K562 (cell line): ENCODE data around the gene LOXL3. TPM values are rescaled to one million over a fixed set of nuclear protein-coding genes. Genes with fewer than 3 reads are reported as not detected.

ENCODE experiments used
- AFF1 ChIP-seq, 2 experiments: fragments of 450-650 bp; IDR thresholded peaks; 2 replicates each; pipeline ENCODE4 v1.6.1; 2018; ENCODE audit warnings: mild to moderate bottlenecking in 2 of 2, low read depth in 1 of 2; ENCODE audit not compliant: partially characterized antibody in 2 of 2
- CBFA2T2 ChIP-seq: fragments of 450-650 bp; conservative IDR thresholded peaks from 2 replicates; pipeline ENCODE4 v1.6.1; 2017; ENCODE audit warnings: mild to moderate bottlenecking
- CXXC5 ChIP-seq: fragments of 250-450 bp; sonication (Bioruptor Pico); IDR thresholded peaks from 2 replicates; pipeline ENCODE4 v1.8.0; 2022; ENCODE audit warnings: inconsistent platforms, mild to moderate bottlenecking, moderate library complexity
- HMG20B ChIP-seq: fragments of 250-450 bp; sonication (Bioruptor Pico); IDR thresholded peaks from 2 replicates; pipeline ENCODE4 v1.5.0; 2021; ENCODE audit warnings: mild to moderate bottlenecking
- IRF1 ChIP-seq: sonication (generic); formaldehyde crosslinking; IDR thresholded peaks from 2 replicates; pipeline ENCODE4 v1.8.0; 2022; ENCODE audit warnings: missing genetic modification reagents, mild to moderate bottlenecking, borderline replicate concordance
- JUN ChIP-seq, 2 experiments: sonication (generic) in 1 of 2; formaldehyde crosslinking in 1 of 2; IDR thresholded peaks; 2 replicates each; pipeline versions ENCODE4 v1.6.1 to v1.8.0; 2012 to 2022; ENCODE audit warnings: borderline replicate concordance in 2 of 2, mild to moderate bottlenecking in 2 of 2, improper control_type of control experiment in 1 of 2, low read depth in 1 of 2, low read length in 1 of 2, missing genetic modification reagents in 1 of 2
- LCOR ChIP-seq: sonication (generic); formaldehyde crosslinking; IDR thresholded peaks from 2 replicates; pipeline ENCODE4 v1.8.0; 2022; ENCODE audit warnings: mild to moderate bottlenecking, missing genetic modification reagents
- MLX ChIP-seq, 2 experiments: fragments of 450-650 bp in 1 of 2; sonication (generic) in 1 of 2; formaldehyde crosslinking; conservative IDR thresholded peaks; 2 replicates each; pipeline versions ENCODE4 v1.4.0 to v1.8.1; 2020 to 2022; ENCODE audit warnings: mild to moderate bottlenecking in 1 of 2, missing genetic modification reagents in 1 of 2
- NR3C1 ChIP-seq: sonication (generic); formaldehyde crosslinking; IDR thresholded peaks from 2 replicates; pipeline ENCODE4 v1.8.1; 2022; ENCODE audit warnings: missing genetic modification reagents
- PHF21A ChIP-seq: fragments of 450-650 bp; IDR thresholded peaks from 2 replicates; pipeline ENCODE4 v1.6.1; 2017; ENCODE audit warnings: low read depth, borderline replicate concordance
- SMARCA4 ChIP-seq: fragments of 450-650 bp; IDR thresholded peaks from 2 replicates; pipeline ENCODE4 v1.6.1; 2016
- SNRNP70 ChIP-seq: fragments of 200-400 bp; formaldehyde crosslinking; optimal IDR thresholded peaks from 2 replicates; pipeline ENCODE3; 2017; ENCODE audit warnings: low read depth, low read length
- SP1 ChIP-seq: sonication (generic); formaldehyde crosslinking; IDR thresholded peaks from 2 replicates; pipeline ENCODE4 v1.8.1; 2022; ENCODE audit warnings: mild to moderate bottlenecking, missing genetic modification reagents
- TFE3 ChIP-seq: fragments of 450-650 bp; formaldehyde crosslinking; IDR thresholded peaks from 2 replicates; pipeline ENCODE4 v1.4.0; 2020; ENCODE audit warnings: mild to moderate bottlenecking, mixed read lengths
- ZC3H4 ChIP-seq: sonication (generic); formaldehyde crosslinking; IDR thresholded peaks from 2 replicates; pipeline ENCODE4 v1.9.0; 2021; ENCODE audit warnings: missing genetic modification reagents, borderline replicate concordance
- ZNF23 ChIP-seq: fragments of 250-450 bp; sonication (Bioruptor Pico); IDR thresholded peaks from 2 replicates; pipeline ENCODE4 v1.4.0; 2020; ENCODE audit warnings: mild to moderate bottlenecking
- polyA plus RNA-seq, 8 experiments: library from polyadenylated mRNA; depleted of rRNA in 4 of 8; stranded (reverse) in 5 of 8; unstranded in 3 of 8; fragments of >200 nt; fragmentation: Nextera tagmentation in 2 of 8; fragmentation: Illumina TruSeq in 1 of 8; extraction: Ambion mirVana in 2 of 8; extraction: Trizol in 1 of 8; gene quantifications; 2 replicates each; pipeline versions ENCODE4 v1.2.1 to v1.2.3, GENCODE V29; 2011 to 2014; ENCODE audit warnings: inconsistent platforms in 1 of 8, missing spikeins in 1 of 8
- total RNA-seq, 7 experiments: library from RNA; depleted of rRNA in 6 of 7; stranded (reverse); fragments of >200 nt in 6 of 7; fragmentation: Illumina TruSeq in 2 of 7; extraction: Trizol in 2 of 7; gene quantifications; 2 replicates each; pipeline versions ENCODE4 v1.2.1 to v1.2.3, GENCODE V29; 2011 to 2021; ENCODE audit warnings: low replicate concordance in 1 of 7

Gene LOXL3
- total and polyA plus RNA-seq, 9 of the 15 experiments (the other 6 are each of a cell fraction or from before 2014, with no cell fraction given), result 0.22 to 0.99 (median 0.31) TPM

- no peak for TF ChIP-seq TFE3
- no peak for TF ChIP-seq PHF21A
- TF ChIP-seq SNRNP70, result no peak
- no peak for TF ChIP-seq CBFA2T2
- peak; percentile 84 for TF ChIP-seq CXXC5
- TF ChIP-seq ZC3H4 (CRISPR knock-in tag), result no peak
- no peak for TF ChIP-seq SMARCA4
- TF ChIP-seq JUN (IDR thresholded peaks at IDR 0.05; ENCODE audit: borderline replicate concordance, low read depth, low read length), result no peak
- TF ChIP-seq JUN (CRISPR knock-in tag; IDR thresholded peaks at IDR 0.05; ENCODE audit: borderline replicate concordance), result no peak
- no peak for TF ChIP-seq MLX (CRISPR knock-in tag; conservative IDR thresholded peaks at IDR 0.05)
- peak; percentile 61; the same call in 1 of the 2 replicates for TF ChIP-seq LCOR (CRISPR knock-in tag)
- TF ChIP-seq SP1 (CRISPR knock-in tag), result peak; percentile 72
- no peak for TF ChIP-seq NR3C1
- TF ChIP-seq IRF1 (CRISPR knock-in tag), result no peak
- TF ChIP-seq AFF1 (IDR thresholded peaks at IDR 0.05; ENCODE audit: low read depth in 1 of 2, partially characterized antibody in 2 of 2), result peak in 1 of 2 experiments; percentile 97
- TF ChIP-seq ZNF23 (CRISPR knock-in tag), result no peak
- no peak for TF ChIP-seq HMG20B
Measured at GRCh38 chr2:74529357-74530238, 24.1 kb downstream of the LOXL3 start, which contains the start of the genes AUP1 and HTRA2 (continued).
